GM12874 (cell line): ENCODE results near the gene ZNF764.

ENCODE experiments used
- CTCF ChIP-seq: IDR thresholded peaks from 2 replicates; pipeline ENCODE4 v1.5.1; 2011; ENCODE audit warnings: low read depth, mild to moderate bottlenecking, control low read depth, low read length, moderate library complexity; ENCODE audit not compliant: insufficient read depth

The ZNF764 gene

GRCh38 chr16:30567991-30568638, 9.9 kb upstream of the ZNF764 start:
- no peak for TF ChIP-seq CTCF

- TF ChIP-seq CTCF: no peak
These were observed 9.2 kb upstream of the ZNF764 start for GRCh38 chr16:30567160-30567990.

GRCh38 chr16:30566531-30566930, 8.4 kb upstream of the ZNF764 start:
- TF ChIP-seq CTCF: no peak

GRCh38 chr16:30565984-30566383, 7.8 kb upstream of the ZNF764 start:
- no peak for TF ChIP-seq CTCF

- TF ChIP-seq CTCF: no peak
These were observed 7.4 kb upstream of the ZNF764 start for GRCh38 chr16:30565526-30565925.

- no peak for TF ChIP-seq CTCF
These were observed 3.8 kb upstream of the ZNF764 start for GRCh38 chr16:30562021-30562420.

- TF ChIP-seq CTCF: no peak
These were observed 3.1 kb upstream of the ZNF764 start for GRCh38 chr16:30561089-30561816.
